GM12892 (cell line): Measurements from ENCODE around the gene PHLDB1.

Experiments
- POLR2A ChIP-seq: IDR thresholded peaks from 2 replicates; pipeline ENCODE4 v1.6.1; 2011; ENCODE audit warnings: low read depth, low read length, control low read depth
- POLR2AphosphoS5 ChIP-seq: IDR thresholded peaks from 2 replicates; pipeline ENCODE4 v1.6.1; 2011; ENCODE audit warnings: low read depth, low read length, control low read depth

- TF ChIP-seq POLR2A (no peak), POLR2AphosphoS5 (no peak)
Observed at GRCh38 chr11:118705111-118705741, 97.8 kb downstream of the PHLDB1 start.
